Measurements from ENCODE around the gene SLC7A5.
A peak's percentile ranks its signal among the peaks of the same experiment; 100 is the strongest.
"Not testable (repeated sequence)": the region's sequence is repeated elsewhere in the genome, so short reads cannot be mapped to it uniquely, and the experiment has no call there.

Gene SLC7A5

GRCh38 chr16:87861300-87862099, 7.8 kb downstream of the SLC7A5 start:
- H3K9me3 ChIP-seq (ENCODE audit: control insufficient read depth in 5 of 5, low read length in 5 of 5); H3K9ac ChIP-seq (ENCODE audit: low read length in 5 of 5); H3K27ac ChIP-seq (ENCODE audit: low read depth, low read length): not testable (repeated sequence)

GRCh38 chr16:87860553-87861299, 8.6 kb downstream of the SLC7A5 start:
- peaks cover 0 to 5% (median 0%) of the 10 kb centered on the region in 5 donors for H3K4me1 ChIP-seq (ENCODE audit: control insufficient read depth in 5 of 5, insufficient read depth in 5 of 5, low read length in 5 of 5)
- no peaks in the 10 kb centered on the region for H3K36me3 ChIP-seq (ENCODE audit: control insufficient read depth in 5 of 5, insufficient read depth in 5 of 5, low read length in 5 of 5)
- H3K9me3 ChIP-seq (ENCODE audit: control insufficient read depth in 5 of 5, low read length in 5 of 5), result no peaks in the 10 kb centered on the region
- H3K27ac ChIP-seq (ENCODE audit: low read depth, low read length), result no peak overlapping the region
- H3K4me3 ChIP-seq (ENCODE audit: low read depth in 1 of 5, low read length in 5 of 5), result no peak overlapping the region
- H3K27me3 ChIP-seq (ENCODE audit: control insufficient read depth in 5 of 5, insufficient read depth in 4 of 5, low read length in 5 of 5), result no peaks in the 10 kb centered on the region
- H3K9ac ChIP-seq (ENCODE audit: low read length in 5 of 5), result no peak overlapping the region

More at GRCh38 chr16:87861300-87862099, 7.8 kb downstream of the SLC7A5 start:
- not testable (repeated sequence) for H3K4me1 ChIP-seq (ENCODE audit: control insufficient read depth in 5 of 5, insufficient read depth in 5 of 5, low read length in 5 of 5); H3K4me3 ChIP-seq (ENCODE audit: low read depth in 1 of 5, low read length in 5 of 5); H3K27me3 ChIP-seq (ENCODE audit: control insufficient read depth in 5 of 5, insufficient read depth in 4 of 5, low read length in 5 of 5); H3K36me3 ChIP-seq (ENCODE audit: control insufficient read depth in 5 of 5, insufficient read depth in 5 of 5, low read length in 5 of 5)

GRCh38 chr16:87858151-87858993, 10.9 kb downstream of the SLC7A5 start:
- H3K27ac ChIP-seq (ENCODE audit: low read depth, low read length); H3K27me3 ChIP-seq (ENCODE audit: control insufficient read depth in 5 of 5, insufficient read depth in 4 of 5, low read length in 5 of 5); H3K9me3 ChIP-seq (ENCODE audit: control insufficient read depth in 5 of 5, low read length in 5 of 5); H3K4me3 ChIP-seq (ENCODE audit: low read depth in 1 of 5, low read length in 5 of 5); H3K9ac ChIP-seq (ENCODE audit: low read length in 5 of 5); H3K36me3 ChIP-seq (ENCODE audit: control insufficient read depth in 5 of 5, insufficient read depth in 5 of 5, low read length in 5 of 5): not testable (repeated sequence)
- H3K4me1 ChIP-seq (ENCODE audit: control insufficient read depth in 5 of 5, insufficient read depth in 5 of 5, low read length in 5 of 5), result peaks cover under 1 to 11% (median 5%) of the 10 kb centered on the region in 5 donors

GRCh38 chr16:87856791-87857228, 12.5 kb downstream of the SLC7A5 start:
- Histone ChIP-seq H3K9me3 (ENCODE audit: control insufficient read depth in 5 of 5, low read length in 5 of 5) (no peaks in the 10 kb centered on the region), H3K4me3 (ENCODE audit: low read depth in 1 of 5, low read length in 5 of 5) (peak overlapping the region in 1 of 5 donors; percentile 26), H3K4me1 (ENCODE audit: control insufficient read depth in 5 of 5, insufficient read depth in 5 of 5, low read length in 5 of 5) (peaks cover 5 to 19% (median 13%) of the 10 kb centered on the region in 5 donors), H3K27ac (ENCODE audit: low read depth, low read length) (no peak overlapping the region), H3K27me3 (ENCODE audit: control insufficient read depth in 5 of 5, insufficient read depth in 4 of 5, low read length in 5 of 5) (no peaks in the 10 kb centered on the region), H3K36me3 (ENCODE audit: control insufficient read depth in 5 of 5, insufficient read depth in 5 of 5, low read length in 5 of 5) (no peaks in the 10 kb centered on the region), H3K9ac (ENCODE audit: low read length in 5 of 5) (no peak overlapping the region)

- peak overlapping the region in 1 of 5 donors; percentile 26 for H3K4me3 ChIP-seq (ENCODE audit: low read depth in 1 of 5, low read length in 5 of 5)
These were observed 13.2 kb downstream of the SLC7A5 start for GRCh38 chr16:87855852-87856715.

GRCh38 chr16:87854907-87855683, 14.2 kb downstream of the SLC7A5 start:
- Histone ChIP-seq H3K9me3 (ENCODE audit: control insufficient read depth in 5 of 5, low read length in 5 of 5) (no peaks in the 10 kb centered on the region), H3K9ac (ENCODE audit: low read length in 5 of 5) (no peak overlapping the region), H3K4me3 (ENCODE audit: low read depth in 1 of 5, low read length in 5 of 5) (no peak overlapping the region), H3K27me3 (ENCODE audit: control insufficient read depth in 5 of 5, insufficient read depth in 4 of 5, low read length in 5 of 5) (peaks cover 0 to 3% (median 0%) of the 10 kb centered on the region in 5 donors), H3K27ac (ENCODE audit: low read depth, low read length) (no peak overlapping the region), H3K4me1 (ENCODE audit: control insufficient read depth in 5 of 5, insufficient read depth in 5 of 5, low read length in 5 of 5) (peaks cover 5 to 23% (median 15%) of the 10 kb centered on the region in 5 donors), H3K36me3 (ENCODE audit: control insufficient read depth in 5 of 5, insufficient read depth in 5 of 5, low read length in 5 of 5) (no peaks in the 10 kb centered on the region)

More at GRCh38 chr16:87855852-87856715, 13.2 kb downstream of the SLC7A5 start:
- Histone ChIP-seq H3K9ac (ENCODE audit: low read length in 5 of 5) (no peak overlapping the region), H3K36me3 (ENCODE audit: control insufficient read depth in 5 of 5, insufficient read depth in 5 of 5, low read length in 5 of 5) (no peaks in the 10 kb centered on the region), H3K27ac (ENCODE audit: low read depth, low read length) (no peak overlapping the region), H3K27me3 (ENCODE audit: control insufficient read depth in 5 of 5, insufficient read depth in 4 of 5, low read length in 5 of 5) (no peaks in the 10 kb centered on the region), H3K4me1 (ENCODE audit: control insufficient read depth in 5 of 5, insufficient read depth in 5 of 5, low read length in 5 of 5) (peaks cover 5 to 19% (median 13%) of the 10 kb centered on the region in 5 donors), H3K9me3 (ENCODE audit: control insufficient read depth in 5 of 5, low read length in 5 of 5) (no peaks in the 10 kb centered on the region)

GRCh38 chr16:87854053-87854906, 15.0 kb downstream of the SLC7A5 start:
- Histone ChIP-seq H3K36me3 (ENCODE audit: control insufficient read depth in 5 of 5, insufficient read depth in 5 of 5, low read length in 5 of 5) (no peaks in the 10 kb centered on the region), H3K9me3 (ENCODE audit: control insufficient read depth in 5 of 5, low read length in 5 of 5) (no peaks in the 10 kb centered on the region), H3K4me1 (ENCODE audit: control insufficient read depth in 5 of 5, insufficient read depth in 5 of 5, low read length in 5 of 5) (peaks cover 5 to 31% (median 23%) of the 10 kb centered on the region in 5 donors), H3K27me3 (ENCODE audit: control insufficient read depth in 5 of 5, insufficient read depth in 4 of 5, low read length in 5 of 5) (peaks cover 0 to 3% (median 0%) of the 10 kb centered on the region in 5 donors), H3K4me3 (ENCODE audit: low read depth in 1 of 5, low read length in 5 of 5) (no peak overlapping the region), H3K9ac (ENCODE audit: low read length in 5 of 5) (no peak overlapping the region), H3K27ac (ENCODE audit: low read depth, low read length) (no peak overlapping the region)

- Histone ChIP-seq H3K9ac (ENCODE audit: low read length in 5 of 5) (peak overlapping the region in 1 of 5 donors; percentile 60), H3K36me3 (ENCODE audit: control insufficient read depth in 5 of 5, insufficient read depth in 5 of 5, low read length in 5 of 5) (no peaks in the 10 kb centered on the region), H3K4me3 (ENCODE audit: low read depth in 1 of 5, low read length in 5 of 5) (peak overlapping the region; percentile 33 to 60 (median 50))
These were observed 15.8 kb downstream of the SLC7A5 start for GRCh38 chr16:87853411-87854052.

More at GRCh38 chr16:87853411-87854052, 15.8 kb downstream of the SLC7A5 start:
- H3K27ac ChIP-seq (ENCODE audit: low read depth, low read length), result peak overlapping the region; percentile 30
- H3K4me1 ChIP-seq (ENCODE audit: control insufficient read depth in 5 of 5, insufficient read depth in 5 of 5, low read length in 5 of 5), result peaks cover 5 to 38% (median 31%) of the 10 kb centered on the region in 5 donors
- peaks cover 0 to 3% (median 0%) of the 10 kb centered on the region in 5 donors for H3K27me3 ChIP-seq (ENCODE audit: control insufficient read depth in 5 of 5, insufficient read depth in 4 of 5, low read length in 5 of 5)
- no peaks in the 10 kb centered on the region for H3K9me3 ChIP-seq (ENCODE audit: control insufficient read depth in 5 of 5, low read length in 5 of 5)

All from subcutaneous abdominal adipose tissue (tissue), 5 donors.